Calu3 (cell line): ENCODE measurements around the gene GNAI3. TPM values are rescaled to one million over a fixed set of nuclear protein-coding genes. Genes with fewer than 3 reads are reported as not detected.

Experiments used
- BruUV-seq: library from RNA; stranded (reverse); fragments of 400-500 nt; replicated peaks from 2 replicates; lab custom pipeline; 2021; lab: Mats Ljungman, UMichigan
- CTCF ChIA-PET: fragments of 300-600 bp; sonication (Branson Sonifier 250); formaldehyde crosslinking; loops from one replicate; lab custom pipeline; 2022; ENCODE audit warnings: antibody characterized with exemption; lab: Charles Lee
- DNase-seq: peaks from one replicate; pipeline ENCODE4 v3.0.0; 2022
- H3K27ac Mint-ChIP-seq: one replicate; pipeline ENCODE4 v1.8.0; 2022; ENCODE audit warnings: mixed read lengths; ENCODE audit not compliant: unreplicated experiment
- H3K27me3 Mint-ChIP-seq: one replicate; pipeline ENCODE4 v1.8.0; 2022; ENCODE audit warnings: mixed read lengths; ENCODE audit not compliant: unreplicated experiment
- H3K36me3 Mint-ChIP-seq: one replicate; pipeline ENCODE4 v1.8.0; 2022; ENCODE audit warnings: mild to moderate bottlenecking, moderate library complexity, mixed read lengths; ENCODE audit not compliant: insufficient read depth, unreplicated experiment
- H3K4me1 Mint-ChIP-seq: one replicate; pipeline ENCODE4 v1.8.0; 2022; ENCODE audit warnings: mild to moderate bottlenecking, low read depth, mixed read lengths; ENCODE audit not compliant: unreplicated experiment
- H3K4me3 Mint-ChIP-seq: one replicate; pipeline ENCODE4 v1.8.0; 2022; ENCODE audit warnings: mild to moderate bottlenecking, low read depth, moderate library complexity, mixed read lengths; ENCODE audit not compliant: unreplicated experiment
- H3K9me3 Mint-ChIP-seq: one replicate; pipeline ENCODE4 v1.8.0; 2022; ENCODE audit warnings: low read depth, mixed read lengths; ENCODE audit not compliant: unreplicated experiment
- CTCF ChIP-seq: fragments of 200-600 bp; IDR thresholded peaks from one replicate; pipeline ENCODE4 v1.8.0; 2022; ENCODE audit warnings: antibody characterized with exemption; ENCODE audit not compliant: unreplicated experiment
- intact Hi-C: fragments of 100-400 bp; cut with micrococcal nuclease; formaldehyde crosslinking; loops from one replicate; pipeline ENCODE4 v1.10.0; 2022; ENCODE audit not compliant: unreplicated experiment
- total RNA-seq: library from RNA; stranded (reverse); gene quantifications from 2 replicates; pipeline ENCODE4 v1.2.3, GENCODE V29; 2022

GNAI3 gene
- total RNA-seq, 1 experiment from 2014 or later = 6.5 TPM

GRCh38 chr1:109539676-109540075 lies 8.7 kb upstream of the GNAI3 start, which contains the start of gene GPR61:
Gene GPR61, plus strand, starts transcription at chr1:109539872. Its CDS starts 3,151 bp downstream, at chr1:109543023.
- Mint-ChIP-seq H3K4me1 (no peaks in the 10 kb centered on the region), H3K4me3 (no peak within 1 kb of the TSS), H3K27ac (no peak within 1 kb of the TSS), H3K9me3 (no peaks in the 10 kb centered on the region), H3K36me3 (no peaks in the 10 kb centered on the region), H3K27me3 (peaks cover 59% of the 10 kb centered on the region)
- no TSS peak for BruUV-seq
- no peak for DNase-seq
- intact Hi-C loops = no loop called here
- no peak for TF ChIP-seq CTCF
- CTCF ChIA-PET = no interaction called here

DNA sequence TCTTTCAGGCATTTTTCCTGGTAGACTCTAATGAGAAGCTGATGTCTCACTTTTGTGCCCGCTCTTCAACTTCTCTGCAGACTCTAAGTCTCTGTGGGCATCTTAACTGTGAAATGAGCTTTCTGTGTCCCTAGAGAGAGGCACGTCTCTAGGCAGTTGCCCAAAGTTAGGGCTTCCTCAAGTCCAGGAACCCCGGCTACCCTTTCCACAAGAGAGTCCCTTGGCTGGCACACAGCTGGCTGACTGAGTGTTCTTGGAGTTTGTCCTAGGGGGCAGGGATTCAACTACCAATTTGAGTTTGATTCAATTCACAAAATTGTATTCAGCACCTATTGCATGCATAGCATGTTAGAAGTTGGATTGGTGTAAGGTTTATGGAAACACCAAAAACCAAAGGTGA lies 7.3 kb upstream of the GNAI3 start:
- DNase-seq = no peak
- CTCF ChIA-PET = no interaction called here
- peaks cover 62% of the 10 kb centered on the region for H3K27me3 Mint-ChIP-seq
- no peak overlapping the region for H3K27ac Mint-ChIP-seq
- no peaks in the 10 kb centered on the region for H3K4me1 Mint-ChIP-seq
- no peaks in the 10 kb centered on the region for H3K9me3 Mint-ChIP-seq
- intact Hi-C loops = no loop called here
- no peak overlapping the region for H3K4me3 Mint-ChIP-seq
- no TSS peak for BruUV-seq
- peaks cover 3% of the 10 kb centered on the region for H3K36me3 Mint-ChIP-seq
- no peak for TF ChIP-seq CTCF

- no peak for TF ChIP-seq CTCF
- Mint-ChIP-seq H3K27me3 (peaks cover 62% of the 10 kb centered on the region), H3K4me1 (no peaks in the 10 kb centered on the region), H3K27ac (no peak overlapping the region), H3K4me3 (no peak overlapping the region), H3K9me3 (no peaks in the 10 kb centered on the region), H3K36me3 (peaks cover 10% of the 10 kb centered on the region)
- intact Hi-C loops = no loop called here
- DNase-seq = no peak
- no TSS peak for BruUV-seq
- CTCF ChIA-PET = no interaction called here
Measured at GRCh38 chr1:109542657-109543056, 5.8 kb upstream of the GNAI3 start.

- no peak for TF ChIP-seq CTCF
- no peak for DNase-seq
- peaks cover 18% of the 10 kb centered on the region for H3K36me3 Mint-ChIP-seq
- CTCF ChIA-PET = interaction anchor here (1.0 to 1.2 kb wide), 2 partner anchors 83 to 97 kb away, joined by 3 read pairs; no protein-coding TSS in a partner anchor
- BruUV-seq = no TSS peak
- intact Hi-C loops = no loop called here
- H3K27me3 Mint-ChIP-seq = peaks cover 61% of the 10 kb centered on the region
- H3K4me3 Mint-ChIP-seq = no peak overlapping the region
- H3K4me1 Mint-ChIP-seq = no peaks in the 10 kb centered on the region
- H3K27ac Mint-ChIP-seq = no peak overlapping the region
- H3K9me3 Mint-ChIP-seq = no peaks in the 10 kb centered on the region
Measured at GRCh38 chr1:109543283-109543987, 5.0 kb upstream of the GNAI3 start.
